ENCODE measurements around the gene TAF6L.
"Not testable (repeated sequence)": the region's sequence is repeated elsewhere in the genome, so short reads cannot be mapped to it uniquely, and the experiment has no call there.

The TAF6L gene

DNA sequence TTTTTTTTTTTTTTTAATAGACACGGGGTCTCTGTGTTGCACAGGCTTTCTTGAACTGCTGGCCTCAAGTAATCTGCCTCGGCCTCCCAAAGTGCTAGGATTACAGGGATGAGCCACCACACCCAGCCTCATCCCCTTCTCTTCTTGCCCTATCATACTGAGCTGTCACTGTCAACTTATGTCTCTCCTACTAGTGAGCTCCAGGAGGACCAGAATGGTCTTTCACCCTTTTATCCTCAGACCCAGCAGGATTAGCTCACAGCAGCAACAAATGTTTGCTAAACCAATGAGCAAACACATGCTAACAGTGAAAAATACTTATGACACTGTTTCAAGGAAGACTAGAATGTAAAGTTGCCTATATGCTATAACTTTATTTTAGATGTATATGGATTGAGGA is 40.5 kb downstream of the TAF6L start:
- Histone ChIP-seq H3K27ac (no peak overlapping the region), H3K36me3 (peaks cover 10 to 38% (median 11%) of the 10 kb centered on the region in 3 donors), H3K4me3 (no peak overlapping the region), H3K4me1 (peaks cover 0 to under 1% (median 0%) of the 10 kb centered on the region in 4 donors), H3K27me3 (no peaks in the 10 kb centered on the region), H3K9me3 (no peaks in the 10 kb centered on the region)
- TF ChIP-seq, protein P1, sequence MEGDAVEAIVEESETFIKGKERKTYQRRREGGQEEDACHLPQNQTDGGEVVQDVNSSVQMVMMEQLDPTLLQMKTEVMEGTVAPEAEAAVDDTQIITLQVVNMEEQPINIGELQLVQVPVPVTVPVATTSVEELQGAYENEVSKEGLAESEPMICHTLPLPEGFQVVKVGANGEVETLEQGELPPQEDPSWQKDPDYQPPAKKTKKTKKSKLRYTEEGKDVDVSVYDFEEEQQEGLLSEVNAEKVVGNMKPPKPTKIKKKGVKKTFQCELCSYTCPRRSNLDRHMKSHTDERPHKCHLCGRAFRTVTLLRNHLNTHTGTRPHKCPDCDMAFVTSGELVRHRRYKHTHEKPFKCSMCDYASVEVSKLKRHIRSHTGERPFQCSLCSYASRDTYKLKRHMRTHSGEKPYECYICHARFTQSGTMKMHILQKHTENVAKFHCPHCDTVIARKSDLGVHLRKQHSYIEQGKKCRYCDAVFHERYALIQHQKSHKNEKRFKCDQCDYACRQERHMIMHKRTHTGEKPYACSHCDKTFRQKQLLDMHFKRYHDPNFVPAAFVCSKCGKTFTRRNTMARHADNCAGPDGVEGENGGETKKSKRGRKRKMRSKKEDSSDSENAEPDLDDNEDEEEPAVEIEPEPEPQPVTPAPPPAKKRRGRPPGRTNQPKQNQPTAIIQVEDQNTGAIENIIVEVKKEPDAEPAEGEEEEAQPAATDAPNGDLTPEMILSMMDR (IDR thresholded peaks at IDR 0.05), result no peak
- no peak for DNase-seq
- intact Hi-C loops (cut with DNase I; ENCODE audit: low total_unique reads), result no loop called here

DNA sequence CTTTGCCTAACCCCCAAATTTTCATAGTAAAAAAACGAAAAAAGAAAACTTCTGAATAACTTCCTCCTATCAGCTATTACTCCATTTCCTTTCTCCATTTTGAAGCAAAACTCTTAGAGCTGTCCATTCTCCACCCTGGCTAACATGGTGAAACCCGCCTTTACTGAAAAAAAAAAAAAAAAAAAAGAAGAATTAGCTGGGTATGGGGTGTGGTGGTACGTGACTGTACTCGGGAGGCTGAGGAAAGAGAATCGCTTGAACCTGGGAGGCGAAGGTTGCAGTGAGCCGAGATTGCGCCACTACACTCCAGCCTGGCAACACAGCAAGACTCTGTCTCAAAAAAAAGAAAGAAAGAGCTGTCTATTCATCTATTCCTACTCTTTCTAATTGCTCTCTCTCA is 45.4 kb downstream of the TAF6L start:
- TF ChIP-seq, protein P1 (IDR thresholded peaks at IDR 0.05), result no peak
- peaks cover 34 to 69% (median 34%) of the 10 kb centered on the region in 3 donors for H3K36me3 ChIP-seq

DNA sequence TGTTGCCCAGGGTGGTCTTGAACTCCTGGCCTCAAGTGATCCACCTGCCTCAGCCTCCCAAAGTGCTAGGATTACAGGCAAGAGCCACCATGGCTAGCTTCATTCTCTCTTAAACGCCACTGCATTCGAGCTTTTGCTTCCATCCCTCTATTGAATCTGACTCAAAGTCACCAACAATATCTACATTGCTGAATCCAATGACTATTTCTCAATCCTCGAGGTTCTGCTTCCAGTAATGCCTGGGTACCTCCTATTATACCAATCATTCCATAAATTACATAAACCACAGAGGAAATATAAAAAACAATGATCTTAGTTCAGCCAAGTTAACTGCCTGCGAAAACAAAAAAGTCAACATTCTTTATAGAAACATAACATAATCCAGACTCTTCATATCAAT is 45.9 kb downstream of the TAF6L start:
- Histone ChIP-seq H3K27ac (no peak overlapping the region), H3K27me3 (no peaks in the 10 kb centered on the region), H3K36me3 (peaks cover 39 to 75% (median 39%) of the 10 kb centered on the region in 3 donors), H3K4me1 (no peaks in the 10 kb centered on the region), H3K4me3 (no peak overlapping the region), H3K9me3 (no peaks in the 10 kb centered on the region)
- intact Hi-C loops (cut with DNase I; ENCODE audit: low total_unique reads), result no loop called here
- TF ChIP-seq, protein P1 (IDR thresholded peaks at IDR 0.05), result no peak
- no peak for DNase-seq

More for the DNA sequence above, 45.4 kb downstream of the TAF6L start:
- intact Hi-C loops (cut with DNase I; ENCODE audit: low total_unique reads), result no loop called here
- DNase-seq, result no peak
- Histone ChIP-seq H3K9me3 (no peaks in the 10 kb centered on the region), H3K27me3 (no peaks in the 10 kb centered on the region), H3K27ac (no peak overlapping the region), H3K4me1 (no peaks in the 10 kb centered on the region), H3K4me3 (no peak overlapping the region)

DNA sequence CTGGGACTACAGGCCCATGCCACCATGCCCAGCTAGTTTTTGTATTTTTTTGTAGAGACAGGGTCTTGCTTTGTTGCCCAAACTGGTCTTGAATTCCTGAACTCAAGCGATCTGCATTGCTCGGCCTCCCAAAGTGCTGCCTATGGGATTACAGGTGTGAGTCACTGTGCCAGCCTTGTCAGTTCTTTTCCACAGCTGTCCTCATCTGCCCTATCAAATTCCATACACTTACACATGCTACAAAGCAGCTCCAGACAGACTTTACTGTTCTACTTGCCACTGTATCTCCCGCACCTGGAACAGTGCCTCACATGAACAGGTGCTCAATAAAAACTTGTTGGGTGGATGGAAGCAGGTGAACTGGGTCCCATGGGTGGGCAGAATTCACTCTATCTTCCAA is 52.5 kb downstream of the TAF6L start:
- Histone ChIP-seq H3K27me3 (no peaks in the 10 kb centered on the region), H3K4me3 (no peak overlapping the region), H3K36me3 (peaks cover 75 to 86% (median 83%) of the 10 kb centered on the region in 3 donors), H3K4me1 (peaks cover 0 to 12% (median 4%) of the 10 kb centered on the region in 4 donors), H3K9me3 (no peaks in the 10 kb centered on the region), H3K27ac (no peak overlapping the region)
- no peak for DNase-seq
- intact Hi-C loops (cut with DNase I; ENCODE audit: low total_unique reads), result no loop called here
- TF ChIP-seq, protein P1 (IDR thresholded peaks at IDR 0.05), result no peak

DNA sequence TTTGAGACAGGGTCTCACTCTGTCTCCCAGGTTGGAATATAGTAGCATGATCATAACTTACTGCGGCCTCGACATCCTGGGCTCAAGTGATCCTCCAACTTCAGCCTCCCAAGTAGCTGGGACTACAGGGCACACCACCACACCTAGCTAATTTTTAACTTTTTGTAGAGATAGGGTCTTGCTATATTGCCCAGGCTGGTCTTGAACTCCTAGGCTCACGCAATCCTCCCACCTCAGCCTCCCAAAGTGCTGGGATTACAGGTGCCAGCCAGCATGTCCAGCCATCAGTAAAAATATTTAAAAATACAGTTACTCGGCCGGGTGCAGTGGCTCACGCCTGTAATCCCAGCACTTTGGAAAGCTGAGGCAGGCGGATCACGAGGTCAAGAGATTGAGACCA is 56.9 kb downstream of the TAF6L start:
- H3K27me3 ChIP-seq; DNase-seq; H3K9me3 ChIP-seq; H3K27ac ChIP-seq; H3K4me3 ChIP-seq; intact Hi-C loops (cut with DNase I; ENCODE audit: low total_unique reads): not testable (repeated sequence)
- H3K4me1 ChIP-seq, result peaks cover 7 to 41% (median 31%) of the 10 kb centered on the region in 4 donors
- H3K36me3 ChIP-seq, result peaks cover 45% of the 10 kb centered on the region in 3 donors

DNA sequence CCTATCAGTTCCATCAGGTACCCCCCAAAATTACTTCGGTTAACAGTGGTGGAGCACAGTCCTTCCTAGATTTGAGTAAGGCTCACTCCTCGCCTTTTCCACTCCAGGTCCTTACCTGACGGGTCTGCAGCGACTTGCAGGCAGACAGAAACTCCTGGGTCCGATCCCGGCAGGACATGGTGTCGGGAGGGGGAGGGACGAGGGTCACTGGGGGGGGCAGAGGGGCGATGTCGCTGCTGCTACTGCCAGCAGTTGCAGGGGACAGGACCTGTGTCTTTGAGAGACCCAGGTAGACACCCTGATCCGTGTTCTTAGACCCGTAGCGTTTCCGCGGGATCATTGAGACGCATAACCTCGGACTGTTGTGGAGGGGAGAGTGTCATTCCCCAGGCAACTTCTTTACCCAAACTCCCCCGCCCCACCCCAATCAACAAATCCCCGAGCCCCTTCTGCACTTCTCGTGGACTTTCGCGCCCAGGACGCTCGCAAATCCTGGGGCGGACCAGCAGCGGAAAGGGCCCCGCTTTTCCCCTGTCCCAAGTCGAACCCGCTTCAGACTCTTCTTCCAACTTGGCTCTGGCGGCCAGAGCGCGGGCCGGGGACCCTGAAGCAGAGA is 59.8 kb downstream of the TAF6L start:
- H3K27me3 ChIP-seq, result no peaks in the 10 kb centered on the region
- TF ChIP-seq, protein P1 (IDR thresholded peaks at IDR 0.05), result no peak
- peak overlapping the region; percentile 63 to 76 for H3K4me3 ChIP-seq
- peaks cover 16 to 43% (median 39%) of the 10 kb centered on the region in 3 donors for H3K36me3 ChIP-seq
- H3K4me1 ChIP-seq, result peaks cover 7 to 53% (median 40%) of the 10 kb centered on the region in 4 donors
- no peaks in the 10 kb centered on the region for H3K9me3 ChIP-seq
- H3K27ac ChIP-seq, result peak overlapping the region; percentile 91 to 93
- no peak for DNase-seq
- intact Hi-C loops (cut with DNase I; ENCODE audit: low total_unique reads), result no loop called here
